HepG2 (cell line): Measurements from ENCODE around the gene FBXW8. TPM values are rescaled to one million over a fixed set of nuclear protein-coding genes. Genes with fewer than 3 reads are reported as not detected.

ENCODE experiments used
- ATAC-seq: fragments of 200-7000 bp; cut with Tn5 transposase; 3 replicates; pipeline ENCODE4 v1.9.1; 2020; ENCODE audit warnings: mild to moderate bottlenecking, moderate library complexity
- BruUV-seq: library from RNA; stranded (reverse); fragments of 400-500 nt; replicated peaks from 2 replicates; lab custom pipeline; 2021; lab: Mats Ljungman, UMichigan
- CTCF ChIA-PET: fragments of 300-600 bp; formaldehyde crosslinking; extraction: SDS; loops from one replicate; lab custom pipeline; 2021; ENCODE audit warnings: low total read pairs, inconsistent platforms, low intra/inter-chr PET ratio; lab: Yijun Ruan, JAX
- POLR2A ChIA-PET: fragments of 350-600 bp; sonication (Branson Sonifier 250); formaldehyde crosslinking; loops from one replicate; lab custom pipeline; 2020; ENCODE audit warnings: antibody characterized with exemption, inconsistent platforms; lab: Yijun Ruan, JAX
- DNase-seq: peaks from one replicate; pipeline ENCODE4 v3.0.0-alpha.2; 2015; ENCODE audit warnings: low spot score
- FAIRE-seq: peaks from 3 replicates; lab custom pipeline; 2011; peaks lifted over from hg19 to GRCh38; lab: Jason Lieb, UNC
- H2AFZ ChIP-seq: one replicate; pipeline ENCODE4 v1.6.1; 2011; ENCODE audit warnings: low read length, inconsistent platforms
- H3K27ac ChIP-seq: fragments of 300-600 bp; 3 replicates; pipeline ENCODE4 v1.8.0; 2011; ENCODE audit warnings: mixed run types, mild to moderate bottlenecking, mixed read lengths, low read length, inconsistent platforms; ENCODE audit not compliant: insufficient read depth; ENCODE audit errors: extremely low read length
- H3K27me3 ChIP-seq, 2 experiments: fragments of 200-600 bp in 1 of 2; 2 replicates in 1 of 2; 3 replicates in 1 of 2; pipeline versions ENCODE4 v1.6.0 to v1.8.0; 2011; ENCODE audit warnings: low read length in 2 of 2, mild to moderate bottlenecking in 2 of 2, moderate library complexity in 2 of 2, inconsistent platforms in 1 of 2; ENCODE audit not compliant: insufficient read depth in 2 of 2, control insufficient read depth in 1 of 2
- H3K36me3 ChIP-seq, 2 experiments: fragments of 200-600 bp in 1 of 2; replicated peaks in 1 of 2; 2 replicates in 1 of 2; 3 replicates in 1 of 2; pipeline versions ENCODE4 v1.5.1 to v1.8.0; 2011; ENCODE audit warnings: low read length in 2 of 2, inconsistent platforms in 1 of 2; ENCODE audit not compliant: insufficient read depth in 2 of 2, control insufficient read depth in 1 of 2
- H3K4me1 ChIP-seq: 2 replicates; pipeline ENCODE4 v1.5.1; 2012; ENCODE audit warnings: low read length, inconsistent platforms; ENCODE audit not compliant: insufficient read depth
- H3K4me2 ChIP-seq: 2 replicates; pipeline ENCODE4 v1.6.0; 2011; ENCODE audit warnings: low read depth, low read length, inconsistent platforms
- H3K4me3 ChIP-seq, 3 experiments: fragments of 200-600 bp in 1 of 3; sonication (generic), shearing (Covaris generic) in 1 of 3; replicated peaks in 1 of 3; 2 replicates each; pipeline ENCODE4 v1.5.1; 2011 to 2016; ENCODE audit warnings: low read length in 3 of 3, inconsistent platforms in 2 of 3, low read depth in 2 of 3, mild to moderate bottlenecking in 2 of 3, control low read depth in 1 of 3, mixed read lengths in 1 of 3; ENCODE audit not compliant: insufficient read depth in 1 of 3
- H3K79me2 ChIP-seq: one replicate; pipeline ENCODE4 v1.6.1; 2011; ENCODE audit warnings: low read length, inconsistent platforms; ENCODE audit not compliant: insufficient read depth
- H3K9ac ChIP-seq: 2 replicates; pipeline ENCODE4 v1.6.0; 2011; ENCODE audit warnings: mild to moderate bottlenecking, low read depth, low read length, inconsistent platforms; ENCODE audit not compliant: insufficient read depth
- H3K9me3 ChIP-seq: 2 replicates; pipeline ENCODE4 v1.5.1; 2012; ENCODE audit warnings: mild to moderate bottlenecking, low read length
- H4K20me1 ChIP-seq: 2 replicates; pipeline ENCODE4 v1.6.0; 2011; ENCODE audit warnings: inconsistent platforms, mild to moderate bottlenecking, low read length, moderate library complexity; ENCODE audit not compliant: insufficient read depth
- ADNP ChIP-seq: sonication (generic); formaldehyde crosslinking; IDR thresholded peaks from 2 replicates; pipeline ENCODE4 v1.4.0; 2020; ENCODE audit warnings: missing genetic modification reagents
- CSRNP1 ChIP-seq: sonication (generic); formaldehyde crosslinking; IDR thresholded peaks from 2 replicates; pipeline ENCODE4 v1.8.1; 2023; ENCODE audit warnings: mild to moderate bottlenecking, missing genetic modification reagents
- ESRRA ChIP-seq: sonication (generic); formaldehyde crosslinking; IDR thresholded peaks from 2 replicates; pipeline ENCODE4 v1.5.1; 2020; ENCODE audit warnings: mild to moderate bottlenecking, low read depth, missing genetic modification reagents
- FOXK1 ChIP-seq: sonication (generic); formaldehyde crosslinking; IDR thresholded peaks from 2 replicates; pipeline ENCODE4 v1.4.0; 2020; ENCODE audit warnings: low read depth, missing genetic modification reagents, borderline replicate concordance
- GABPA ChIP-seq, 2 experiments: IDR thresholded peaks; 2 replicates each; pipeline ENCODE4 v1.6.1; 2011 to 2016; ENCODE audit warnings: low read depth in 2 of 2, low read length in 1 of 2, missing biosample characterization in 1 of 2, missing genetic modification characterization in 1 of 2
- GMEB1 ChIP-seq: sonication (generic); formaldehyde crosslinking; IDR thresholded peaks from 2 replicates; pipeline ENCODE4 v1.5.1; 2020; ENCODE audit warnings: missing genetic modification reagents, mild to moderate bottlenecking, borderline replicate concordance
- KDM1A ChIP-seq: IDR thresholded peaks from 2 replicates; pipeline ENCODE4 v1.6.1; 2016; ENCODE audit warnings: missing compliant biosample characterization
- NCOA2 ChIP-seq: sonication (generic); formaldehyde crosslinking; IDR thresholded peaks from 2 replicates; pipeline ENCODE4 v1.8.0; 2022; ENCODE audit warnings: inconsistent platforms
- NR2F1 ChIP-seq, 2 experiments: fragments of 450-650 bp in 1 of 2; formaldehyde crosslinking in 1 of 2; IDR thresholded peaks; 2 replicates each; pipeline versions ENCODE4 v1.5.0 to v1.6.1; 2016 to 2020; ENCODE audit warnings: mild to moderate bottlenecking in 1 of 2, missing compliant biosample characterization in 1 of 2, missing genetic modification reagents in 1 of 2, moderate library complexity in 1 of 2
- STAT5B ChIP-seq: sonication (generic); formaldehyde crosslinking; IDR thresholded peaks from 2 replicates; pipeline ENCODE4 v1.4.0; 2020; ENCODE audit warnings: missing genetic modification reagents
- TBL1XR1 ChIP-seq: fragments of 150-350 bp; IDR thresholded peaks from 2 replicates; pipeline ENCODE4 v1.6.1; 2014; ENCODE audit warnings: borderline replicate concordance, low read length; ENCODE audit not compliant: partially characterized antibody
- ZBTB3 ChIP-seq: sonication (generic); formaldehyde crosslinking; IDR thresholded peaks from 2 replicates; pipeline ENCODE4 v1.4.0; 2020; ENCODE audit warnings: low read depth, mild to moderate bottlenecking, moderate library complexity, missing genetic modification reagents, borderline replicate concordance
- ZBTB33 ChIP-seq: sonication (generic); formaldehyde crosslinking; IDR thresholded peaks from 2 replicates; pipeline ENCODE4 v1.4.0; 2020; ENCODE audit warnings: missing genetic modification reagents
- ZMYM3 ChIP-seq: sonication (generic); formaldehyde crosslinking; IDR thresholded peaks from 2 replicates; pipeline ENCODE4 v1.5.1; 2020; ENCODE audit warnings: mild to moderate bottlenecking, missing genetic modification reagents
- ZNF576 ChIP-seq: sonication (generic); formaldehyde crosslinking; IDR thresholded peaks from 2 replicates; pipeline ENCODE4 v1.4.0; 2020; ENCODE audit warnings: mild to moderate bottlenecking, missing genetic modification reagents
- ZNF629 ChIP-seq: sonication (generic); formaldehyde crosslinking; conservative IDR thresholded peaks from 2 replicates; pipeline ENCODE4 v1.5.0; 2020; ENCODE audit warnings: missing genetic modification reagents
- ZNF780A ChIP-seq: sonication (generic); formaldehyde crosslinking; IDR thresholded peaks from 2 replicates; pipeline ENCODE4 v1.8.0; 2022; ENCODE audit warnings: mild to moderate bottlenecking, missing genetic modification reagents, moderate library complexity
- ZNF891 ChIP-seq: sonication (generic); formaldehyde crosslinking; IDR thresholded peaks from 2 replicates; pipeline ENCODE4 v1.5.0; 2020; ENCODE audit warnings: mild to moderate bottlenecking, missing genetic modification reagents
- WGBS: methylation state at CpG from one replicate; pipeline ENCODE4 v1.1.6; 2017; ENCODE audit warnings: low lambda C conversion rate; 5-methylcytosine and 5-hydroxymethylcytosine counted together
- in situ Hi-C: cut with HindIII; loops from 2 replicates; pipeline ENCODE4 v1.10.0; 2017; ENCODE audit warnings: low pct_unique_long_range_greater_than_20kb; ENCODE audit not compliant: extremely low pct_ligation_motif_present
- intact Hi-C: fragments of 100-400 bp; cut with micrococcal nuclease; formaldehyde crosslinking; loops from one replicate; pipeline ENCODE4 v1.10.0; 2022; ENCODE audit not compliant: unreplicated experiment
- polyA plus RNA-seq, 8 experiments: library from polyadenylated mRNA; depleted of rRNA in 3 of 8; stranded (reverse) in 7 of 8; unstranded in 1 of 8; fragments of >200 nt; fragmentation: Illumina TruSeq in 4 of 8; extraction: Trizol in 4 of 8; gene quantifications; 2 replicates each; pipeline versions ENCODE4 v1.2.1 to v1.2.3, GENCODE V29; 2011 to 2016; ENCODE audit warnings: low read depth in 4 of 8, missing spikeins in 1 of 8, mixed read lengths in 1 of 8; ENCODE audit not compliant: insufficient read depth in 1 of 8
- total RNA-seq, 5 experiments: library from RNA; depleted of rRNA; stranded (reverse); fragments of >200 nt; fragmentation: Illumina TruSeq; extraction: Trizol; gene quantifications; 2 replicates each; pipeline ENCODE4 v1.2.3, GENCODE V29; 2016; ENCODE audit warnings: low read depth in 1 of 5

The FBXW8 gene
- total and polyA plus RNA-seq, 2 of the 13 experiments (the other 11 are each of a cell fraction or from before 2014, with no cell fraction given): 5.1 to 5.9 TPM

- peaks cover 8 to 31% of the 10 kb centered on the region in 2 experiments for H3K36me3 ChIP-seq
- H3K9me3 ChIP-seq: no peaks in the 10 kb centered on the region
- no peak overlapping the region for H3K4me3 ChIP-seq
- no peak overlapping the region for H3K9ac ChIP-seq
- H3K27ac ChIP-seq: peak overlapping the region; percentile 99
- peaks cover 88% of the 10 kb centered on the region for H3K4me1 ChIP-seq
- FAIRE-seq (no peak), DNase-seq (no peak), ATAC-seq (no peak)
- H4K20me1 ChIP-seq: no peaks in the 10 kb centered on the region
- WGBS: 95% methylated on average over 9 of the region's 20 CpGs
- no peaks in the 10 kb centered on the region for H3K27me3 ChIP-seq
- intact Hi-C loops: no loop called here
- no peaks in the 10 kb centered on the region for H3K79me2 ChIP-seq
- no peak overlapping the region for H2AFZ ChIP-seq
- TSS peak; percentile 29 for BruUV-seq
- H3K4me2 ChIP-seq: no peak overlapping the region
- in situ Hi-C loops: loop anchor here (5.0 kb wide), 1 partner anchor 50 kb away; the partner anchor contains the start of gene TESC
- POLR2A ChIA-PET: interaction anchor here (0.6 kb wide), 1 partner anchor 350 kb away, joined by 3 read pairs; no protein-coding TSS in a partner anchor
- CTCF ChIA-PET: no interaction called here
- no peak for TF ChIP-seq ZNF576 (CRISPR knock-in tag)
- peak; percentile 81; the same call in 1 of the 2 replicates for TF ChIP-seq ESRRA
- peak; percentile 98 for TF ChIP-seq ZNF629
- TF ChIP-seq KDM1A: peak; percentile 64; the same call in 1 of the 2 replicates
- TF ChIP-seq ZMYM3 (CRISPR knock-in tag): peak; percentile 91
- TF ChIP-seq CSRNP1 (CRISPR knock-in tag): no peak
- peak; percentile 28; the same call in 1 of the 2 replicates for TF ChIP-seq ZBTB33
- no peak for TF ChIP-seq ZNF891 (CRISPR knock-in tag)
- no peak for TF ChIP-seq FOXK1 (CRISPR knock-in tag)
- TF ChIP-seq GMEB1 (CRISPR knock-in tag): no peak
- TF ChIP-seq ADNP (CRISPR knock-in tag): peak; percentile 73; the same call in 1 of the 2 replicates
- no peak for TF ChIP-seq TBL1XR1
- no peak for TF ChIP-seq GABPA (IDR thresholded peaks at IDR 0.05; ENCODE audit: low read depth, low read length)
- TF ChIP-seq GABPA (CRISPR knock-in tag; IDR thresholded peaks at IDR 0.05; ENCODE audit: low read depth): no peak
- TF ChIP-seq STAT5B (CRISPR knock-in tag): no peak
- TF ChIP-seq ZBTB3: no peak
- TF ChIP-seq NCOA2 (CRISPR knock-in tag): no peak
- no peak for TF ChIP-seq NR2F1 (CRISPR knock-in tag; IDR thresholded peaks at IDR 0.05)
- no peak for TF ChIP-seq ZNF780A (CRISPR knock-in tag)
These were observed 136.2 kb downstream of the FBXW8 start for GRCh38 chr12:117046861-117047530.
